GM23338 (cell line): ENCODE results near the gene KATNAL1.

ENCODE experiments used
- CREB1 ChIP-seq: fragments of 250-450 bp; sonication (Bioruptor Pico); IDR thresholded peaks from 2 replicates; pipeline ENCODE4 v1.5.0; 2020; ENCODE audit warnings: low read depth, mild to moderate bottlenecking, moderate library complexity
- CTCF ChIP-seq, 2 experiments: fragments of 200-600 bp in 1 of 2; sonication (generic) in 1 of 2; conservative IDR thresholded peaks; 2 replicates each; pipeline versions ENCODE4 v1.5.1 to v1.6.1; 2016 to 2017; ENCODE audit warnings: antibody characterized with exemption in 2 of 2, low read depth in 2 of 2, mild to moderate bottlenecking in 2 of 2, moderate library complexity in 1 of 2
- ETS1 ChIP-seq: IDR thresholded peaks from 2 replicates; pipeline ENCODE4 v1.6.1; 2016; ENCODE audit warnings: antibody characterized with exemption
- EZH2 ChIP-seq: fragments of 200-600 bp; sonication (generic); IDR thresholded peaks from one replicate; pipeline ENCODE4 v1.8.0; 2017; ENCODE audit warnings: antibody characterized with exemption, mild to moderate bottlenecking, low read depth; ENCODE audit not compliant: unreplicated experiment
- EZH2phosphoT487 ChIP-seq: fragments of 200-600 bp; sonication (generic); IDR thresholded peaks from one replicate; pipeline ENCODE4 v1.8.1; 2018; ENCODE audit warnings: antibody characterized with exemption; ENCODE audit not compliant: unreplicated experiment
- JUNB ChIP-seq: IDR thresholded peaks from one replicate; pipeline ENCODE4 v1.6.1; 2016; ENCODE audit warnings: antibody characterized with exemption; ENCODE audit not compliant: unreplicated experiment
- NANOG ChIP-seq: IDR thresholded peaks from 2 replicates; pipeline ENCODE4 v1.6.1; 2016; ENCODE audit warnings: antibody characterized with exemption, borderline replicate concordance
- POLR2AphosphoS5 ChIP-seq: IDR thresholded peaks from 2 replicates; pipeline ENCODE4 v1.6.1; 2016; ENCODE audit warnings: antibody characterized with exemption, low read depth
- REST ChIP-seq: IDR thresholded peaks from one replicate; pipeline ENCODE4 v1.6.1; 2018; ENCODE audit warnings: antibody characterized with exemption; ENCODE audit not compliant: unreplicated experiment
- STAT1 ChIP-seq: IDR thresholded peaks from one replicate; pipeline ENCODE4 v1.6.1; 2016; ENCODE audit warnings: antibody characterized with exemption; ENCODE audit not compliant: unreplicated experiment

- no peak for TF ChIP-seq POLR2AphosphoS5
- no peak for TF ChIP-seq CTCF (conservative IDR thresholded peaks at IDR 0.05; ENCODE audit: low read depth in 2 of 2)
- TF ChIP-seq CREB1 (CRISPR knock-in tag): no peak
- no peak for TF ChIP-seq EZH2
- TF ChIP-seq REST: no peak
- TF ChIP-seq EZH2phosphoT487: no peak
- no peak for TF ChIP-seq NANOG
- TF ChIP-seq STAT1: no peak
- no peak for TF ChIP-seq JUNB
- no peak for TF ChIP-seq ETS1
Observed at GRCh38 chr13:30170569-30170968, 136.8 kb downstream of the KATNAL1 start.
